Loucy (cell line): Measurements from ENCODE around the gene THBS1.

Source experiments
- H2AFZ ChIP-seq: fragments of 200-600 bp; sonication (generic); 2 replicates; pipeline ENCODE4 v1.6.0; 2016; ENCODE audit warnings: antibody characterized with exemption, mild to moderate bottlenecking, low read length, moderate library complexity
- H3F3A ChIP-seq: fragments of 200-600 bp; 2 replicates; pipeline ENCODE4 v1.6.0; 2016; ENCODE audit warnings: antibody characterized with exemption, low read depth, mild to moderate bottlenecking
- H3K27me3 ChIP-seq: fragments of 200-600 bp; sonication (generic); 2 replicates; pipeline ENCODE4 v1.6.1; 2014; ENCODE audit warnings: low read length, mild to moderate bottlenecking; ENCODE audit not compliant: insufficient read depth, poor library complexity, severe bottlenecking
- H3K36me3 ChIP-seq: fragments of 200-600 bp; sonication (generic); 2 replicates; pipeline ENCODE4 v1.6.1; 2016; ENCODE audit warnings: low read length; ENCODE audit not compliant: insufficient read depth
- H3K4me1 ChIP-seq: fragments of 200-600 bp; sonication (generic); 2 replicates; pipeline ENCODE4 v1.5.1; 2014; ENCODE audit warnings: low read length, mild to moderate bottlenecking; ENCODE audit not compliant: insufficient read depth, poor library complexity, severe bottlenecking
- H3K4me2 ChIP-seq: fragments of 200-600 bp; sonication (generic); 2 replicates; pipeline ENCODE4 v1.6.0; 2014; ENCODE audit warnings: antibody characterized with exemption, low read length, low read depth, mild to moderate bottlenecking; ENCODE audit not compliant: poor library complexity, severe bottlenecking
- H3K4me3 ChIP-seq: fragments of 200-600 bp; sonication (generic); 2 replicates; pipeline ENCODE4 v1.5.1; 2014; ENCODE audit warnings: low read length, mild to moderate bottlenecking, mixed read lengths; ENCODE audit not compliant: poor library complexity, severe bottlenecking
- H3K79me2 ChIP-seq: fragments of 200-600 bp; sonication (generic); 2 replicates; pipeline ENCODE4 v1.6.1; 2014; ENCODE audit warnings: low read length; ENCODE audit not compliant: insufficient read depth
- H3K9ac ChIP-seq: fragments of 200-600 bp; sonication (generic); 2 replicates; pipeline ENCODE4 v1.6.0; 2014; ENCODE audit warnings: mild to moderate bottlenecking, low read depth, low read length, moderate library complexity; ENCODE audit not compliant: poor library complexity, severe bottlenecking
- H3K9me2 ChIP-seq: fragments of 200-600 bp; sonication (generic); replicated peaks from 2 replicates; pipeline ENCODE4 v1.6.1; 2016; ENCODE audit warnings: low read depth, low read length, mixed read lengths
- H3K9me3 ChIP-seq: fragments of 200-600 bp; sonication (generic); 2 replicates; pipeline ENCODE4 v1.6.1; 2014; ENCODE audit warnings: mild to moderate bottlenecking, antibody characterized with exemption, low read length, low read depth; ENCODE audit not compliant: insufficient read depth
- H4K20me1 ChIP-seq: fragments of 200-600 bp; sonication (generic); 2 replicates; pipeline ENCODE4 v1.6.0; 2014; ENCODE audit warnings: antibody characterized with exemption, low read length, mild to moderate bottlenecking; ENCODE audit not compliant: insufficient read depth, poor library complexity, severe bottlenecking
- CTCF ChIP-seq: fragments of 200-600 bp; sonication (generic); conservative IDR thresholded peaks from 2 replicates; pipeline ENCODE4 v1.5.1; 2014; ENCODE audit warnings: mild to moderate bottlenecking, antibody characterized with exemption, low read length
- EZH2phosphoT487 ChIP-seq: fragments of 200-600 bp; IDR thresholded peaks from 2 replicates; pipeline ENCODE4 v1.6.1; 2018; ENCODE audit warnings: antibody characterized with exemption, mild to moderate bottlenecking, moderate library complexity, borderline replicate concordance

The THBS1 gene

GRCh38 chr15:39552556-39552955, 28.3 kb upstream of the THBS1 start:
- H3F3A ChIP-seq: no peaks in the 10 kb centered on the region
- no peak overlapping the region for H3K4me3 ChIP-seq
- no peaks in the 10 kb centered on the region for H3K36me3 ChIP-seq
- H3K27me3 ChIP-seq: no peaks in the 10 kb centered on the region
- TF ChIP-seq CTCF: no peak
- TF ChIP-seq EZH2phosphoT487: no peak
- H3K4me2 ChIP-seq: no peak overlapping the region
- H4K20me1 ChIP-seq: no peaks in the 10 kb centered on the region
- H2AFZ ChIP-seq: no peak overlapping the region
- no peaks in the 10 kb centered on the region for H3K9me3 ChIP-seq
- no peak overlapping the region for H3K9ac ChIP-seq
- H3K4me1 ChIP-seq: no peaks in the 10 kb centered on the region
- no peaks in the 10 kb centered on the region for H3K79me2 ChIP-seq
- H3K9me2 ChIP-seq: no peaks in the 10 kb centered on the region

- no peak for TF ChIP-seq EZH2phosphoT487
- no peak for TF ChIP-seq CTCF
- Histone ChIP-seq H3F3A (no peaks in the 10 kb centered on the region), H3K27me3 (no peaks in the 10 kb centered on the region), H3K36me3 (no peaks in the 10 kb centered on the region), H3K4me3 (no peak overlapping the region), H3K79me2 (no peaks in the 10 kb centered on the region), H2AFZ (no peak overlapping the region), H3K9ac (no peak overlapping the region), H4K20me1 (no peaks in the 10 kb centered on the region), H3K9me2 (no peaks in the 10 kb centered on the region), H3K4me1 (no peaks in the 10 kb centered on the region), H3K9me3 (no peaks in the 10 kb centered on the region), H3K4me2 (no peak overlapping the region)
Measured at GRCh38 chr15:39553947-39554693, 26.8 kb upstream of the THBS1 start.

GRCh38 chr15:39554746-39555387, 26.0 kb upstream of the THBS1 start:
- Histone ChIP-seq H3K9ac (no peak overlapping the region), H3K4me3 (no peak overlapping the region), H3K27me3 (no peaks in the 10 kb centered on the region), H4K20me1 (no peaks in the 10 kb centered on the region), H3F3A (no peaks in the 10 kb centered on the region), H2AFZ (no peak overlapping the region), H3K4me2 (no peak overlapping the region), H3K4me1 (no peaks in the 10 kb centered on the region), H3K9me2 (no peaks in the 10 kb centered on the region), H3K36me3 (no peaks in the 10 kb centered on the region), H3K9me3 (no peaks in the 10 kb centered on the region), H3K79me2 (no peaks in the 10 kb centered on the region)
- TF ChIP-seq CTCF: no peak
